IPS DF 6.9 (cell line): Measurements from ENCODE around the gene C4A.

Experiments used
- DNase-seq: peaks from one replicate; pipeline ENCODE4 v3.0.0-alpha.2; 2013; ENCODE audit warnings: low read depth, low spot score
- H3K27ac ChIP-seq: one replicate; pipeline ENCODE4 v1.5.1; 2013; ENCODE audit warnings: low read length, control low read depth
- H3K27me3 ChIP-seq: 2 replicates; pipeline ENCODE4 v1.6.1; 2013; ENCODE audit warnings: mild to moderate bottlenecking, low read length; ENCODE audit not compliant: control insufficient read depth, insufficient read depth
- H3K36me3 ChIP-seq: 2 replicates; pipeline ENCODE4 v1.6.1; 2013; ENCODE audit warnings: low read length; ENCODE audit not compliant: control insufficient read depth, insufficient read depth
- H3K4me1 ChIP-seq: 2 replicates; pipeline ENCODE4 v1.6.1; 2013; ENCODE audit warnings: low read length; ENCODE audit not compliant: control insufficient read depth, insufficient read depth
- H3K4me3 ChIP-seq: 2 replicates; pipeline ENCODE4 v1.5.1; 2013; ENCODE audit warnings: mild to moderate bottlenecking, low read length
- H3K9me3 ChIP-seq: 2 replicates; pipeline ENCODE4 v1.6.1; 2013; ENCODE audit warnings: low read length, inconsistent platforms; ENCODE audit not compliant: control insufficient read depth, insufficient read depth
- WGBS: extraction: QIAGEN DNeasy Blood & Tissue Kit; methylation state at CpG from one replicate; pipeline ENCODE4 v1.1.7; 2013; ENCODE audit warnings: mixed read lengths, missing lambda C conversion rate; ENCODE audit not compliant: insufficient read length, insufficient coverage; 5-methylcytosine and 5-hydroxymethylcytosine counted together

The C4A gene

GRCh38 chr6:31958741-31959739 lies 22.8 kb upstream of the C4A start, which contains the start of the genes NELFE and SKIC2:
TSS of gene NELFE (minus strand) at chr6:31958971. CDS start at chr6:31958446, 525 bp downstream.
TSS of gene SKIC2 (plus strand) at chr6:31959175. CDS start at chr6:31959193, 18 bp downstream.
- no CpG with 5 or more reads among the region's 59 CpGs for WGBS
- DNase-seq, result peak; percentile 95

GRCh38 chr6:31961616-31962015 lies 20.2 kb upstream of the C4A start:
- Histone ChIP-seq H3K27me3 (no peaks in the 10 kb centered on the region), H3K4me3 (no peak overlapping the region), H3K27ac (no peak overlapping the region), H3K4me1 (0 out of 2 replicates have a peak, but pooled peaks cover 1% of the 10 kb centered on the region), H3K36me3 (peaks cover 41% of the 10 kb centered on the region), H3K9me3 (no peaks in the 10 kb centered on the region)
- no peak for DNase-seq
- WGBS, result no CpG with 5 or more reads among the region's 12 CpGs

More at GRCh38 chr6:31958741-31959739, 22.8 kb upstream of the C4A start, which contains the start of the genes NELFE and SKIC2:
- no peaks in the 10 kb centered on the region for H3K9me3 ChIP-seq
- 0 out of 2 replicates have a peak, but pooled peaks cover 1% of the 10 kb centered on the region for H3K4me1 ChIP-seq
- H3K4me3 ChIP-seq, result peak within 1 kb of the TSS; percentile 94
- no peaks in the 10 kb centered on the region for H3K27me3 ChIP-seq
- no peak within 1 kb of the TSS for H3K27ac ChIP-seq
- H3K36me3 ChIP-seq, result peaks cover 37% of the 10 kb centered on the region

DNA sequence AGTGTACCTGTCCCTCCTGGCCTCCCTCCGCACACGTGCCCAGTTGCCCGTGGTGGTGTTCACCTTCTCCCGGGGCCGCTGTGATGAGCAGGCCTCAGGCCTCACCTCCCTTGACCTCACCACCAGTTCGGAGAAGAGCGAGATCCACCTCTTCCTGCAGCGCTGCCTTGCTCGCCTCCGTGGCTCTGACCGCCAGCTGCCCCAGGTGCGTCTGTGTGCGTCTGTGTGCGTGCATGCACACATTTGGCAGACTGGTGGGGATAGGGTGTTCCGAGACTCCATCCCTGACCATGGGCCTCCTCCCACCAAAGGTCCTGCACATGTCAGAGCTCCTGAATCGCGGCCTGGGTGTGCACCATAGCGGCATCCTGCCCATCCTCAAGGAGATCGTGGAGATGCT lies 17.9 kb upstream of the C4A start:
- WGBS, result no CpG with 5 or more reads among the region's 19 CpGs
- Histone ChIP-seq H3K4me3 (no peak overlapping the region), H3K9me3 (no peaks in the 10 kb centered on the region), H3K4me1 (no peaks in the 10 kb centered on the region), H3K36me3 (peaks cover 57% of the 10 kb centered on the region), H3K27me3 (no peaks in the 10 kb centered on the region), H3K27ac (no peak overlapping the region)
- no peak for DNase-seq

DNA sequence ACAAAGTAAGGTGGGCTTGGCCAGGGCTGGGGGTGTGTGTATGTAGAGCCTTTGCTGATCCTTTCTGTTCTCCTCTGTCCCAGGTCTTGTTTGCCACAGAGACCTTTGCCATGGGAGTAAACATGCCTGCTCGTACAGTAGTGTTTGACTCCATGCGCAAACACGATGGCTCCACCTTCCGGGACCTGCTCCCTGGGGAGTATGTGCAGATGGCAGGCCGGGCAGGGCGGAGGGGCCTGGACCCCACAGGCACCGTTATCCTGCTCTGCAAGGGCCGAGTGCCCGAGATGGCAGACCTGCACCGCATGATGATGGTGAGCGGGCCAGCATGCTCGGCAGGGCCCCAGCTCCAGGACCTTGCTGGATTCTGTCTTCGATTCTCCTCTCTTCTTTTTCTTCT lies 16.2 kb upstream of the C4A start:
- H3K4me1 ChIP-seq, result no peaks in the 10 kb centered on the region
- no peaks in the 10 kb centered on the region for H3K27me3 ChIP-seq
- H3K4me3 ChIP-seq, result no peak overlapping the region
- DNase-seq, result no peak
- no CpG with 5 or more reads among the region's 13 CpGs for WGBS
- no peak overlapping the region for H3K27ac ChIP-seq
- peaks cover 61% of the 10 kb centered on the region for H3K36me3 ChIP-seq
- no peaks in the 10 kb centered on the region for H3K9me3 ChIP-seq

DNA sequence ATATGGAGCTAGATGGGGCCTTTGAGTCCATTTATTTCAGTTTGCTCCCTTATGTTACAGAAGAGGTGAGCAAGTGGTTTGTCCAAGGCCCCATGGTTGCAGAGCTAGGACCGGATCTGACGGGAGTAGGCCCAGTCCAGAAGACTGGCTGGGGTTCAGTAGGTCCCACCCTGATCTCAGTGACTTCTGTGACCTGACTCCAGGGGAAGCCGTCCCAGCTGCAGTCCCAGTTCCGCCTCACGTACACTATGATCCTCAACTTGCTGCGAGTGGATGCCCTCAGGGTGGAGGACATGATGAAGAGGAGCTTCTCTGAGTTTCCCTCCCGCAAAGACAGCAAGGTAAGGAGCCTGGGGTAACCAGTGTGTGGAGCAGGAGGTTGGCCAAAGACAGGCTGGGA lies 15.4 kb upstream of the C4A start:
- WGBS, result no CpG with 5 or more reads among the region's 7 CpGs
- no peak for DNase-seq
- peaks cover 56% of the 10 kb centered on the region for H3K36me3 ChIP-seq
- no peaks in the 10 kb centered on the region for H3K4me1 ChIP-seq
- no peak overlapping the region for H3K4me3 ChIP-seq
- H3K9me3 ChIP-seq, result no peaks in the 10 kb centered on the region
- no peak overlapping the region for H3K27ac ChIP-seq
- no peaks in the 10 kb centered on the region for H3K27me3 ChIP-seq

- DNase-seq, result no peak
- Histone ChIP-seq H3K9me3 (no peaks in the 10 kb centered on the region), H3K36me3 (peaks cover 53% of the 10 kb centered on the region), H3K27me3 (no peaks in the 10 kb centered on the region), H3K4me3 (no peak overlapping the region), H3K4me1 (no peaks in the 10 kb centered on the region), H3K27ac (no peak overlapping the region)
- no CpG with 5 or more reads among the region's 10 CpGs for WGBS
These were observed 14.6 kb upstream of the C4A start for GRCh38 chr6:31966997-31967925.

DNA sequence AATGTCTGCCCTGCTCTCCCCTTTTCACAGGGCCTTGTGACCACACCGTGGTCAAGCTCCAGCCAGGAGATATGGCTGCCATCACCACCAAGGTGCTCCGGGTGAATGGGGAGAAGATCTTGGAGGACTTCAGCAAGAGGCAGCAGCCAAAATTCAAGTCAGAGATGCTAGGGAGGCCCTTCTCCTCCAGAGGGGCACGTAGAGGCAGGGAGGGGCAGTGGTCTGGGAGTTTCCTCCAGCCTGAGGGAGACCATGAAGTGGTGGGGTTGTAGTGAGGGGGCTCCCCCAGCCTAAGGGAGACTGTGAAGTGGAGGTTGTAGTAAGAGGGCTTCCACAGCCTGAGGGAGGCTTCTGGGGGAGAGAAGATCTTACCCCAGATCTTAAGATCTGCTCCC lies 13.9 kb upstream of the C4A start:
- Histone ChIP-seq H3K27ac (no peak overlapping the region), H3K9me3 (no peaks in the 10 kb centered on the region), H3K4me1 (no peaks in the 10 kb centered on the region), H3K4me3 (no peak overlapping the region), H3K36me3 (peaks cover 47% of the 10 kb centered on the region), H3K27me3 (no peaks in the 10 kb centered on the region)
- no peak for DNase-seq
- no CpG with 5 or more reads among the region's 3 CpGs for WGBS

- Histone ChIP-seq H3K9me3 (no peaks in the 10 kb centered on the region), H3K27me3 (no peaks in the 10 kb centered on the region), H3K4me3 (no peak overlapping the region), H3K27ac (no peak overlapping the region), H3K4me1 (no peaks in the 10 kb centered on the region), H3K36me3 (peaks cover 43% of the 10 kb centered on the region)
- no peak for DNase-seq
- WGBS, result no CpG with 5 or more reads among the region's 11 CpGs
These were observed 13.5 kb upstream of the C4A start for GRCh38 chr6:31968326-31968725.

GRCh38 chr6:31968791-31969711 lies 12.8 kb upstream of the C4A start:
- peaks cover 36% of the 10 kb centered on the region for H3K36me3 ChIP-seq
- no peaks in the 10 kb centered on the region for H3K27me3 ChIP-seq
- DNase-seq, result no peak
- H3K9me3 ChIP-seq, result no peaks in the 10 kb centered on the region
- H3K4me1 ChIP-seq, result no peaks in the 10 kb centered on the region
- WGBS, result no CpG with 5 or more reads among the region's 23 CpGs
- no peak overlapping the region for H3K4me3 ChIP-seq
- no peak overlapping the region for H3K27ac ChIP-seq
